Activated T-helper 1 cell treated with anti-CD3 and anti-CD28 coated beads, Interleukin-12 subunit alpha, Interleukin-12 subunit beta, Interleukin-2, Interleukin-4 antibody, amounts not matched to agents 30 ng/mL and 10 ng/mL and 1 ng/mL, durations not matched to agents 14 hours and 24 hours and 36 hours (primary cell): Measurements from ENCODE around the gene E2F4. TPM values are rescaled to one million over a fixed set of nuclear protein-coding genes. Genes with fewer than 3 reads are reported as not detected.
A peak's percentile ranks its signal among the peaks of the same experiment; 100 is the strongest.

Experiments used
- DNase-seq: peaks from one replicate; pipeline ENCODE4 v3.0.0; 2021; ENCODE audit warnings: low spot score
- H3K27ac Mint-ChIP-seq: one replicate; pipeline ENCODE4 v1.8.0; 2021; ENCODE audit warnings: mild to moderate bottlenecking, mixed read lengths
- H3K27me3 Mint-ChIP-seq: one replicate; pipeline ENCODE4 v1.8.0; 2022; ENCODE audit warnings: mild to moderate bottlenecking, moderate library complexity, mixed read lengths; ENCODE audit not compliant: insufficient read depth
- H3K36me3 Mint-ChIP-seq: one replicate; pipeline ENCODE4 v1.8.0; 2021; ENCODE audit warnings: low read depth, mixed read lengths
- H3K4me1 Mint-ChIP-seq: one replicate; pipeline ENCODE4 v1.8.0; 2021; ENCODE audit warnings: low read depth, mixed read lengths
- H3K4me3 Mint-ChIP-seq: one replicate; pipeline ENCODE4 v1.8.0; 2021; ENCODE audit warnings: mild to moderate bottlenecking, moderate library complexity, mixed read lengths
- H3K9me3 Mint-ChIP-seq: one replicate; pipeline ENCODE4 v1.8.0; 2021; ENCODE audit warnings: mixed read lengths
- intact Hi-C: fragments of 100-400 bp; cut with micrococcal nuclease; formaldehyde crosslinking; loops from one replicate; pipeline ENCODE4 v1.15.1; 2024
- total RNA-seq: library from RNA; stranded (reverse); gene quantifications from 2 replicates; pipeline ENCODE4 v1.2.3, GENCODE V29; 2022

The E2F4 gene
- total RNA-seq, 1 donor from 2014 or later, result 181 TPM

DNA sequence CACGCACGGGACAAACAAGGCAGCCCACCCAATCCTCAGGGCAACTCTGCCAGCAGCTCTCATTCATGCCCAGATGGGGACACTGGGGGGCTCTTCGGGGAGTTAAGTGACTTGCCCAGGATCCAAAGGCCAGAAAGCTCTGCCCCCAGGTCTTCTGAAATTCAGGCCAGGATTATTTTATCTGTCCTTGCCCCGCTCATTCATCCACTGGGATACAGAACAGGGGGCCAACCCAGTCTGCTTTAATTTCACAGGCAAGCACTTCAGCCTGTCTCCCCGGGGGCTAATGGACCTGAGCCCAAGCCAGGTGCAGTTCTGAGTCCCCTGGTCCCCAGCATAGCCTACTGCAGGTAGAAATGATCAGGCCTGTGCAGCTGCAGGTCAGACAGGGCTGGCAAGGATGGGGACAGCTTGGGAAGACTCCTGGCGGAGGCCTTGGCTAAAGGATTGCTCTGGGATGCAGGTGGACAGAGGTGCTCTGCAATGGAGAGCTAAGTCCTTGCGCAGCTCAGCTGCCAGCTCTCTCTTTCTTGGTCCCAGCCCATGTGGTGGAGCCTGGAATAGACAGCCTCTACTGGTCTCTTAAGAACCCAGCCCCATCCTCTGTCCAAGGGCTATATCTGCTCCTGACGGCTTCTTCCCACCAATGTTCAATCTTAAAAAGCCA is 40.4 kb upstream of the E2F4 start:
- DNase-seq, result no peak
- peak overlapping the region; percentile 79 for H3K4me3 Mint-ChIP-seq
- peaks cover 39% of the 10 kb centered on the region for H3K4me1 Mint-ChIP-seq
- H3K9me3 Mint-ChIP-seq, result no peaks in the 10 kb centered on the region
- intact Hi-C loops, result loop anchor here (1.0 to 2.0 kb wide), 3 partner anchors 8 to 134 kb away; partner anchors contain the start of genes FBXL8, PHAF1 and TRADD
- H3K27ac Mint-ChIP-seq, result peak overlapping the region; percentile 58
- peaks cover 19% of the 10 kb centered on the region for H3K36me3 Mint-ChIP-seq
- no peaks in the 10 kb centered on the region for H3K27me3 Mint-ChIP-seq

DNA sequence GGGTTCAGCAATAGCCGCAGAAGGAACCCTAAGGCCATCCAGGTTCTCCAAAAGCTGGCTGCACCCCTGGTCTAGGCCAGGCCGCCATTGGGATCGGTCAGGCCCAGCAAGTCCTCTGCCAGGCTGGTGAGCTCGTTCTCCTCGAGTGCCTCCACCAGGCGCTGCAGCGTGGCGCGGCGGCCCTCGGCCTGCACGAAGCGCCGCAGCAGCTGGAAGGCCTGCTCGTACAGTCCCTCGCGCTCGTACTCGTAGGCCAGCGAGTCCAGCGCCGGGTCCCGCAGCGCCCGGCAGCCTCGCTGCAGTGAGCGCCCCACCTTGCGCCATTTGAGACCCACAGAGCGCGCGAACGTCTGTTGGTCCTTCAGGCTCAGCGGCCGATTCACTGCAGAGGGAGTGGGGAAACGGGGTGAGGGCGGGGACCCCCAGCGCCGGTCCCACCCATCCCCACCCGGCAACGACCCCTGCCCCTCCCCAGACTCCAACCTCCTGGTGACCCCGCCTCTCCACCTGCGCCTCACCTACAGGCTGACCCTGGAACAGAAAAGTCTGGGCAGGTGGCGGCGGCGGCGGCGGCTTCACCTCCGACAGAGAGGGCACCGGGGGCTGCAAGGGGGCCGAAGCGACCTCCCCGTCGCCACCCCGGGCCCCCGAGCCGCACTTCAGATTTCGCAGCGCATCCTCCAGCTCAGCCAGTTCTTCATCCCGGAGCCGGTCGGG is 37.2 kb upstream of the E2F4 start:
- no peaks in the 10 kb centered on the region for H3K9me3 Mint-ChIP-seq
- no peaks in the 10 kb centered on the region for H3K27me3 Mint-ChIP-seq
- peaks cover 63% of the 10 kb centered on the region for H3K4me1 Mint-ChIP-seq
- DNase-seq, result no peak
- peak overlapping the region; percentile 76 for H3K4me3 Mint-ChIP-seq
- no peak overlapping the region for H3K27ac Mint-ChIP-seq
- intact Hi-C loops, result loop anchor here (1.0 to 5.0 kb wide), 5 partner anchors 136 to 277 kb away; no protein-coding TSS in a partner anchor
- H3K36me3 Mint-ChIP-seq, result peaks cover 8% of the 10 kb centered on the region

DNA sequence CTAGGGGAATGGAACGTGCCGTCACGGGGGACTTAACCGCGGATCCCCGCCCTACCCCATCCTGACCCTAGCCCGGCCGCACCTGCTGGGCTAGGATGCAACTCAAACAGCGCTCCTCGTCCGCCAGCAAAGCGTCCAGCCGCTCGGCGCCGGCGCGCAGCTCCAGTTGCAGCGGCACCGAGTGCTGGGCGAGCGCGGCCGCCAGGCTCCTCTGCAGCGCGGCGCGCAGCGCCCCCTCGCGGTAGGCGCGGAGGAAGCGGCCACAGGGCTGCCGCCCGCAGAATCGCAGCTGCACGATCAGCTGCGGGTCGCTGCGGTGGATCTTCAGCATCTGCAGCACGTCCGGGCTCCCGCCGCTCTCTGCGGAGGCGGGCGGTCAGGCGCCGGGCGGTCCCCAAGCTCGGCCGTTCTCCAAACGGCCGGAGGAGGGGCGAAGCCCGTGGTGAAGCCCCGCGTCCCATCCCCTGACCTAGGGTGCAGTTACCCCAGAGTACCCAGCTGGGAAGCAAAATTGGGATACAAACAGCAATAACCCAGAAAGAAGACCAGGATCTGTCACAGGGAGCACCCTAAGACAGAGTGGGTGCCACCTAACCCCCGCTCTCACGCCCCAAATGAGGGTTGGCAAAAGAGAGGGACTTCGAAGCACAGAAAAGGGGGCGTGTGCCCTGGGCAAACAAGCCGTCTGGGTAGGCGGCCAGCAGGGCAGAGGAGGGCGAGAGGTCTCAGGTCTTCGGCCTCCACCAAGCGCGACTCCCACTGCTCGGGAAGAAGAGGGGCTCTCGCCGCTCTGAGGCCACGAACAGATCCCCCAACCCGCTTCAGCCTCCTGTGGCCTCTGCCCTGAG is 36.4 kb upstream of the E2F4 start:
- intact Hi-C loops, result loop anchor here (1.0 to 5.0 kb wide), 5 partner anchors 137 to 278 kb away; no protein-coding TSS in a partner anchor
- peaks cover 8% of the 10 kb centered on the region for H3K36me3 Mint-ChIP-seq
- H3K9me3 Mint-ChIP-seq, result no peaks in the 10 kb centered on the region
- no peaks in the 10 kb centered on the region for H3K27me3 Mint-ChIP-seq
- DNase-seq, result peak; percentile 81
- peak overlapping the region; percentile 58 for H3K27ac Mint-ChIP-seq
- H3K4me3 Mint-ChIP-seq, result peak overlapping the region; percentile 76
- peaks cover 66% of the 10 kb centered on the region for H3K4me1 Mint-ChIP-seq

DNA sequence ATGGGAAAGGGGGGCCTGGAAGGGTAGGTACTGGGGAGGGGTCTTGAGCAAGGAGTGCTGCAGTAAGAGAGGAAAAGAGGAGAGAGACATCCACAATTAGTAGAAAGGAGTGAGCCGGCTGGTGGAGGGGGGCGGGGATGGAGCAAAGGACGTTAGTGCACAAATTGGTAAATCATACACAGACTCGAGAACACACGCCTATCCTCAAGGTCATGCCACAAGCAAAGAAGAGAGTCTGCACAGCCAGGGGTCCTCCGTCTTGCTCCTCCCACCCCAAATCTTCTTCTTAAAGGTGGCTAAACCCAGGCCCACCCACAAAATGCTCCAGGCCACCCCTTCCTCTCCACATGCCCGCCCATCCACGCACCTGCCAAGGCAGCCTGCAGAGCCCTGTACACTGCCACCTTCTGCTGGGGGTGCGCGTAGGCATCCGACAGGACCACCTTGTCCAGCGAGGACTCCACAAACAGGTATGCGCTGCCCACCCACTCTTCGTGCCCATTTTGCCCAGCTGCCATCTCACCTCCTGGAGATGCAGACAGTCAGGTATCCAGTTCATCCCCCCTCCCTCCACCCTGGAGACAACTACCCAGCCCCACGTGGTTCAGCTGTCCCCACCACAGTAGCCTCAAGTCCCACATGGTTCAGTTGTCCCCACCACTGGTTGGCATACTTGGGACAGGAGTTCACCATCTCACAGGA is 35.7 kb upstream of the E2F4 start:
- peak overlapping the region; percentile 58 for H3K27ac Mint-ChIP-seq
- no peak for DNase-seq
- peaks cover 11% of the 10 kb centered on the region for H3K36me3 Mint-ChIP-seq
- no peaks in the 10 kb centered on the region for H3K9me3 Mint-ChIP-seq
- intact Hi-C loops, result loop anchor here (5.0 kb wide), 1 partner anchor 279 kb away; no protein-coding TSS in a partner anchor
- peaks cover 2% of the 10 kb centered on the region for H3K27me3 Mint-ChIP-seq
- peak overlapping the region; percentile 56 for H3K4me3 Mint-ChIP-seq
- peaks cover 69% of the 10 kb centered on the region for H3K4me1 Mint-ChIP-seq

DNA sequence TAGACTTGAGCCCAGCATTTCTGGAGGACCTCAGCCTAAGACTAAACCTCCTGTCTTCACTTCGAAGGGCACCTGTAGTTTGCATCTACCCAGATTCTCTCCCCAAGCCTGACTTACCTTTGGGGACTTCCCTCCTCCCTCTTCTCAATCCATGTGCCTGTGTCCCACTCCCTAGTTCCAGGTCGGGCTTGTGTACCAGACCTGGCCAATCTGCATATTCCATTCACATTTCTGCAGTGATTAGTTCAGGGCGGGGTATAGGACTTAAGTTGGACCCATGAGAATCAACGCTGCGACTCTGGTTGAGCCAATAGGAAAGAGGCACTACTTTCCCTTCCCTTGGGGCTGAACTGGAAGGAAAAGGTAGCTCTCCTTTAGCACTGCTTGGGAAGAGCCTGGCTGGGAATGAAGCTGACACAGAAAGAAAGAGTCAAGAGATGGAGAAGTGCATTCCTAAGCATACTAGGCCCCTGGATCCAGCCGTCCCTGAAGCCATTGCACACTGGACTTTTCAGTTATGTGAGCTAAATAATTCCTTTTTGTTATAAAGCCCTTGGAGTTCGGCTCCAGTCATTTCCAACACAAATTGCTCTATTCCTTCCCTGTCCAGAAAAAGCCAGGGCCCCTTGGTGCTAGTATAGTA is 34.7 kb upstream of the E2F4 start:
- peak overlapping the region; percentile 91 for H3K4me3 Mint-ChIP-seq
- H3K27me3 Mint-ChIP-seq, result peaks cover 2% of the 10 kb centered on the region
- no peak for DNase-seq
- H3K36me3 Mint-ChIP-seq, result peaks cover 11% of the 10 kb centered on the region
- intact Hi-C loops, result loop anchor here (5.0 kb wide), 1 partner anchor 280 kb away; no protein-coding TSS in a partner anchor
- peak overlapping the region; percentile 92 for H3K27ac Mint-ChIP-seq
- H3K4me1 Mint-ChIP-seq, result peaks cover 63% of the 10 kb centered on the region
- no peaks in the 10 kb centered on the region for H3K9me3 Mint-ChIP-seq

DNA sequence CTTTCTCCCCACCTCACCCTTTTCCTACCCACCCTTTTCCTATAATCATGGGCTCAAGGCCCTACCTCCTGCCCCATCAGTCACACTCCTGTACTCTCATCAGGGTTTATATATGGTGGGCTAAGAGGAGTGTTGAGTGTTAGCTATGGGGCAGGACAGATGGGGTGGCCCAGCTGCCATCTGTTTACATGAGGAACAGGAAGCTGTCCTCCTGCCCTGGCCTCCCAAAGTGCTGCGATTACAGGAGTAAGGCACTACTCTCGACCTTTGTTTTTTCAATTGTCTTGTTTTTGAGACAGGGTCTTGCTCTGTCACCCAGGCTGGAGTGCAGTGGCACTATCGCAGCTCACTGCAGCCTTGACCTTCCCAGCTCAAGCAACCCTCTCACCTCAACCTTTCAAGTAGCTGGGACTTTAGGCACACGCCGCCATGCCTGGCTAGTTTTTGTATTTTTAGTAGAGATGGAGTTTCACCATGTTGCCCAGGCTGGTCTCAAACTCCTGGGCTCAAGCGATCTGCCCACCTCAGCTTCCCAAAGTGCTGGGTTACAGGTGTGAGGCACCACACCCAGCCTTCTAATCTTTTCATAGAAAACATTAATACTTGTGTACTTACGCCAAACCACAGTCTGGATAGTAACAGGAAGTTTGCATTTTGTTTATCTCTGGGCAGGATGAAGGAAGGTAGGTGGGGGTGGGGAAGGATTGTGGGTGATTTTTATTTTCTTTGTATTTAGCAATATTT is 33.9 kb upstream of the E2F4 start:
- peaks cover 6% of the 10 kb centered on the region for H3K36me3 Mint-ChIP-seq
- peaks cover 2% of the 10 kb centered on the region for H3K27me3 Mint-ChIP-seq
- intact Hi-C loops, result loop anchor here (2.0 to 5.0 kb wide), 2 partner anchors 155 to 281 kb away; no protein-coding TSS in a partner anchor
- peaks cover 56% of the 10 kb centered on the region for H3K4me1 Mint-ChIP-seq
- no peaks in the 10 kb centered on the region for H3K9me3 Mint-ChIP-seq
- no peak for DNase-seq
- peak overlapping the region; percentile 92 for H3K27ac Mint-ChIP-seq
- H3K4me3 Mint-ChIP-seq, result peak overlapping the region; percentile 91

DNA sequence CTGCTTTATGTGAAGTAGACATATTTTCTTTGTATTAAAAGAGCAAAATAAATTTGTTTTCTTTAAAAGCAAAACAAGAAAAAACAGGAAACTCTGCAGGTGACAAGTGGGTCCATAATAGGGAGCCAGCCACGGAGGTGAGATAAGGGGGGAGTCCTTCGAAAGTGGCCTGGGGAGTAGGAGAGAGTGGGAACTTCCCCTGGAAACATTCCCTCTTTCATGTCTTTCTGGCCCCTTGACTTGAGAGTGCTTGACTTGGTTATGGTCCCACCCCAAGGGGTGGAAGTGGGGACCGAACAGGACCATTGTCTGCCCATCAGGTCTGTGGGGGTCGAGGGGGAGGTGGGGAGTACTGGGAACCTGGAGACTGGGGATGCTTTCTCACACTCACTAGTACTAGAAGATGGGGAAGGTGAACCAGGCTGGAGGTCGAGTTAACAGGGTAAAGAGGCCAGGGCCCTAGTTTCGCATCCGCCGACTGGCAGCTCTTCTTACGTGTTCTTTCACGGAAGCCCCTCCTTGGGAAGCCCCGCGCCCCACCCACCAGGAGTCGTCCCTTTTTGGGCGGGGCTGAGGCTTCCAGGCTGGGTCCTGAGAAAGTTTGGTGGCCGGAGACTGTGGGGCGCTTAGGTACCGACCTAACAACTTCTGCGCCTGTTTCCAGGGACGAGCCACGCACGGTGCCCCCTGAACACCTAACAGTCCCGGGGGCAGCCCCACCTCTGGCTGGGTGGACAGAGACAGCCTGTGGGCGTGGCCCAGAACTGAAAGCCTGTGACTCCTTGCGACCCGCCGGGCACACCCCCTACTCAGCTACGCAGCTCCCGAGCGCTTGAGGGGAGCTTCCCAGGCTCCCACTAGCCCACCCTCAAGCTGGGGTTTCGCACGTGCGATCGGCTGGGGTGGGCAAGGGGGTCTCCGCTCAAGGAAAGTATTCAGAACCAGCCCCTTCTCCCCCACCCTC is 33.0 kb upstream of the E2F4 start:
- intact Hi-C loops, result loop anchor here (1.0 to 5.0 kb wide), 10 partner anchors 8 to 282 kb away; partner anchors contain the start of genes FHOD1, MATCAP1, NOL3 and PHAF1
- Mint-ChIP-seq H3K36me3 (peaks cover 5% of the 10 kb centered on the region), H3K9me3 (no peaks in the 10 kb centered on the region), H3K4me3 (peak overlapping the region; percentile 91), H3K4me1 (peaks cover 48% of the 10 kb centered on the region), H3K27me3 (peaks cover 2% of the 10 kb centered on the region), H3K27ac (peak overlapping the region; percentile 92)
- DNase-seq, result peak; percentile 90

DNA sequence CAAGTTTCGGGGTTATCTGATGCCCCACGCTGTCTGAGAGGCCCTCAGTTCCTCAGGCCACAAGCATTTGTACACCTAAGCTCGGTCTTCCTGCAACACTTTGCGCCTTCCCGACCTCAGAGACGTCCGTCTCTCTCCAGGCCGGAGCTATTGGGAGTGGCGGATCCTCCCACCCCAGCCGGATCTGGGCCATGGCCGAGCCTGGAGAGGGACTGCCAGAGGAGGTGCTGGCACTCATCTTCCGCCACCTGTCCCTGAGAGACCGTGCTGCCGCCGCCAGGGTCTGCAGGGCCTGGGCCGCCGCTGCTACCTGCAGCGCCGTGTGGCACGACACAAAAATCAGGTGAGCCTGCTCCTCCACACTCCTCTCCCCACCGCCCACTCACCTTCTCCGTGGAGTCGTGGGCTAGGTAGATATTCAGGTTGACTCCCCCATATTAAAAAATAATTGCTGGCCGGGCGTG is 30.3 kb upstream of the E2F4 start:
- peak overlapping the region; percentile 23 for H3K27ac Mint-ChIP-seq
- H3K4me1 Mint-ChIP-seq, result peaks cover 40% of the 10 kb centered on the region
- intact Hi-C loops, result loop anchor here (2.0 kb wide), 1 partner anchor 65 kb away; the partner anchor contains the start of gene TMEM208
- H3K36me3 Mint-ChIP-seq, result peaks cover 7% of the 10 kb centered on the region
- peak overlapping the region; percentile 70 for H3K4me3 Mint-ChIP-seq
- DNase-seq, result no peak
- H3K9me3 Mint-ChIP-seq, result no peaks in the 10 kb centered on the region
- peaks cover 15% of the 10 kb centered on the region for H3K27me3 Mint-ChIP-seq

DNA sequence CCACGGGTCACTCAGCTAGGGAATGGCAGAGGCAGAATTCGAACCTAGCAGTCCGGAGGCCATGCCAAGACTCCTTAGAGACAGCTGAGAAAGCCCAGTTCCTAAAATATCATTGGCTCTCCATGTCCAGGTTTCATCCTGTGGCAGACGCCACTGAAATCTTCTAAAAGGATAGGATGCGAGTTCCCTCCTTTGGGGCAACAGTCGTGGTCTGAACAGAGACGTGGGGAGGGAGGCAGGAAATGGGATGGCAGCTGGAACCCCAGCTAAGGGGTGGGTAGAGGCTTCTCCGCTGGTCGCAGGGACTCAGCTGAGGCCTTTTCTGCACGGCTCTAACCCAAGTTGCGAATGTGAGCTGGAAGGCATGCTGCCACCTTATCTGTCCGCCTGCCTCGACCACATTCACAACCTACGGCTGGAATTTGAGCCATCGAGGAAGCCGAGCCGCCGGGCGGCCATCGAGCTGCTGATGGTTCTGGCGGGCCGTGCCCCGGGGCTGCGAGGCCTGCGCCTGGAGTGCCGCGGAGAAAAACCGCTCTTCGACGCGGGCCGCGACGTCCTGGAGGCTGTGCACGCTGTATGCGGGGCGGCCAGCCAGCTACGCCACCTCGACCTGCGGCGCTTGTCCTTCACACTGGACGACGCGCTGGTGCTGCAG is 29.3 kb upstream of the E2F4 start:
- intact Hi-C loops, result no loop called here
- H3K4me1 Mint-ChIP-seq, result peaks cover 36% of the 10 kb centered on the region
- peak overlapping the region; percentile 80 for H3K27ac Mint-ChIP-seq
- peaks cover 5% of the 10 kb centered on the region for H3K36me3 Mint-ChIP-seq
- no peaks in the 10 kb centered on the region for H3K9me3 Mint-ChIP-seq
- H3K4me3 Mint-ChIP-seq, result peak overlapping the region; percentile 74
- DNase-seq, result no peak
- peaks cover 16% of the 10 kb centered on the region for H3K27me3 Mint-ChIP-seq
